Left colon (tissue), 2 donors: ENCODE measurements around the gene SYT2. TPM values are rescaled to one million over a fixed set of nuclear protein-coding genes. Genes with fewer than 3 reads are reported as not detected.

Source experiments
- ATAC-seq: fragments of 200-7000 bp; cut with Tn5 transposase; one replicate; pipeline ENCODE4 v1.9.1; 2020; ENCODE audit warnings: mild to moderate bottlenecking, moderate library complexity
- DNase-seq, 2 donors: peaks; one replicate each; pipeline ENCODE4 v3.0.0-alpha.2; 2020
- intact Hi-C, 2 donors: fragments of 100-400 bp; cut with DNase I in 1 of 2; cut with micrococcal nuclease in 1 of 2; formaldehyde crosslinking; loops; one replicate each; pipeline versions ENCODE4 v1.11.2 to v1.14.0; 2022; cut with DNase I, micrococcal nuclease
- total RNA-seq, 2 donors: library from RNA; stranded (reverse); fragmentation: NEBNext Ultra II Directional; extraction: Animal tissue kit (Norgen Biotek cat#: 25700); gene quantifications; one replicate each; pipeline ENCODE4 v1.2.1, GENCODE V29; 2021
- donor health status: DM: no; HTN: no; CAD: no.
- donor health status: DM: yes; HTN: yes; CAD: no.

Gene SYT2
- total RNA-seq, 2 donors from 2014 or later: 0.06 to 0.42 TPM

GRCh38 chr1:202709276-202710041 is 795 bp downstream of the SYT2 start:
- DNase-seq: no peak
- intact Hi-C loops: loop anchor here in 1 of 2 donors (5.0 to 10.0 kb wide), 2 partner anchors 57 to 235 kb away; no protein-coding TSS in a partner anchor
- no peak for ATAC-seq

- DNase-seq (no peak), ATAC-seq (no peak)
- intact Hi-C loops: loop anchor here in 1 of 2 donors (5.0 kb wide), 1 partner anchor 56 kb away; no protein-coding TSS in a partner anchor
Observed at GRCh38 chr1:202708456-202709275, 1.6 kb downstream of the SYT2 start.

GRCh38 chr1:202706851-202707250 is 3.4 kb downstream of the SYT2 start:
- intact Hi-C loops: loop anchor here in 1 of 2 donors (5.0 kb wide), 1 partner anchor 55 kb away; no protein-coding TSS in a partner anchor
- DNase-seq: no peak
- no peak for ATAC-seq

GRCh38 chr1:202704601-202705000 is 5.7 kb downstream of the SYT2 start:
- no peak for DNase-seq

GRCh38 chr1:202703191-202703590 is 7.1 kb downstream of the SYT2 start:
- ATAC-seq: no peak
- intact Hi-C loops: no loop called here
- no peak for DNase-seq

More at GRCh38 chr1:202704601-202705000, 5.7 kb downstream of the SYT2 start:
- no peak for ATAC-seq
- intact Hi-C loops: no loop called here

- DNase-seq: no peak
- intact Hi-C loops: no loop called here
- no peak for ATAC-seq
Observed at GRCh38 chr1:202702088-202702487, 8.2 kb downstream of the SYT2 start.

GRCh38 chr1:202701200-202701599 is 9.1 kb downstream of the SYT2 start:
- no peak for ATAC-seq
- no peak for DNase-seq
- intact Hi-C loops: no loop called here

- ATAC-seq (no peak), DNase-seq (no peak)
- intact Hi-C loops: no loop called here
Observed at GRCh38 chr1:202700061-202700460, 10.2 kb downstream of the SYT2 start.

- DNase-seq (no peak), ATAC-seq (no peak)
- intact Hi-C loops: no loop called here
Observed at GRCh38 chr1:202698276-202698675, 12.0 kb downstream of the SYT2 start.

GRCh38 chr1:202697038-202697437 is 13.2 kb downstream of the SYT2 start:
- DNase-seq (peak; percentile 64 to 74), ATAC-seq (peak; percentile 98)
- intact Hi-C loops: no loop called here

- intact Hi-C loops: no loop called here
- ATAC-seq (no peak), DNase-seq (no peak)
Observed at GRCh38 chr1:202694314-202694713, 15.9 kb downstream of the SYT2 start.

- peak; percentile 32 to 82 for DNase-seq
- peak; percentile 70 for ATAC-seq
- intact Hi-C loops: no loop called here
Observed at GRCh38 chr1:202692959-202693555, 17.2 kb downstream of the SYT2 start.

- intact Hi-C loops: no loop called here
- ATAC-seq (no peak), DNase-seq (no peak)
Observed at GRCh38 chr1:202691816-202692215, 18.4 kb downstream of the SYT2 start.

- intact Hi-C loops: no loop called here
- no peak for DNase-seq
- ATAC-seq: no peak
Observed at GRCh38 chr1:202689493-202690342, 20.5 kb downstream of the SYT2 start.

GRCh38 chr1:202689082-202689481 is 21.2 kb downstream of the SYT2 start:
- intact Hi-C loops: no loop called here
- ATAC-seq (no peak), DNase-seq (no peak)

- ATAC-seq (no peak), DNase-seq (no peak)
- intact Hi-C loops: no loop called here
Observed at GRCh38 chr1:202688401-202688800, 21.9 kb downstream of the SYT2 start.

GRCh38 chr1:202687798-202688197 is 22.5 kb downstream of the SYT2 start:
- ATAC-seq: no peak
- intact Hi-C loops: no loop called here
- no peak for DNase-seq

- DNase-seq: no peak
- no peak for ATAC-seq
- intact Hi-C loops: no loop called here
Observed at GRCh38 chr1:202687370-202687769, 22.9 kb downstream of the SYT2 start.

- intact Hi-C loops: no loop called here
- no peak for DNase-seq
- ATAC-seq: no peak
Observed at GRCh38 chr1:202685641-202686040, 24.6 kb downstream of the SYT2 start.
